Panc1 (cell line): Measurements from ENCODE around the gene ITGA8. TPM values are rescaled to one million over a fixed set of nuclear protein-coding genes. Genes with fewer than 3 reads are reported as not detected.

Source experiments
- ATAC-seq: fragments of 200-7000 bp; cut with Tn5 transposase; 2 replicates; pipeline ENCODE4 v1.9.1; 2020; ENCODE audit warnings: mild to moderate bottlenecking, moderate library complexity
- BruUV-seq: library from RNA; stranded (reverse); fragments of 400-500 nt; replicated peaks from 2 replicates; lab custom pipeline; 2021; lab: Mats Ljungman, UMichigan
- CTCF ChIA-PET: fragments of 300-600 bp; sonication (Branson Sonifier 250); formaldehyde crosslinking; loops from one replicate; lab custom pipeline; 2022; ENCODE audit warnings: antibody characterized with exemption; lab: Charles Lee
- POLR2A ChIA-PET: fragments of 300-600 bp; sonication (Branson Sonifier 250); formaldehyde crosslinking; loops from one replicate; lab custom pipeline; 2022; ENCODE audit warnings: antibody characterized with exemption; lab: Charles Lee
- DNase-seq: peaks from one replicate; pipeline ENCODE4 v3.0.0-alpha.2; 2010; ENCODE audit warnings: low read depth, low spot score
- H3K27ac ChIP-seq: 2 replicates; pipeline ENCODE4 v1.5.1; 2011; ENCODE audit warnings: mild to moderate bottlenecking, low read length, inconsistent platforms
- H3K27me3 ChIP-seq: fragments of 200-500 bp; sonication (Bioruptor generic); 2 replicates; pipeline ENCODE4 v1.6.0; 2014; ENCODE audit warnings: low read length, inconsistent platforms; ENCODE audit not compliant: control insufficient read depth, insufficient read depth
- H3K36me3 ChIP-seq: fragments of 200-500 bp; sonication (Bioruptor generic); 2 replicates; pipeline ENCODE4 v1.5.1; 2014; ENCODE audit warnings: inconsistent platforms, mild to moderate bottlenecking, low read length, moderate library complexity; ENCODE audit not compliant: control insufficient read depth, insufficient read depth
- H3K4me1 ChIP-seq: 2 replicates; pipeline ENCODE4 v1.5.1; 2011; ENCODE audit warnings: inconsistent platforms, mild to moderate bottlenecking, low read length, moderate library complexity; ENCODE audit not compliant: control insufficient read depth, insufficient read depth
- H3K4me3 ChIP-seq, 2 experiments: 2 replicates each; pipeline ENCODE4 v1.5.1; 2011 to 2012; ENCODE audit warnings: low read depth in 2 of 2, low read length in 2 of 2, mild to moderate bottlenecking in 2 of 2, inconsistent platforms in 1 of 2, moderate library complexity in 1 of 2
- H3K9me3 ChIP-seq: fragments of 200-500 bp; sonication (Bioruptor generic); 2 replicates; pipeline ENCODE4 v1.5.1; 2014; ENCODE audit warnings: low read depth, mild to moderate bottlenecking, inconsistent platforms, low read length, moderate library complexity; ENCODE audit not compliant: control insufficient read depth, insufficient read depth
- POLR2AphosphoS5 ChIP-seq: IDR thresholded peaks from 2 replicates; pipeline ENCODE4 v1.6.1; 2012; ENCODE audit warnings: mild to moderate bottlenecking, low read depth, low read length, moderate library complexity
- SIN3A ChIP-seq: IDR thresholded peaks from 2 replicates; pipeline ENCODE4 v1.6.1; 2012; ENCODE audit warnings: low read depth, mild to moderate bottlenecking, low read length, moderate library complexity, borderline replicate concordance; ENCODE audit not compliant: insufficient read depth
- TCF7L2 ChIP-seq: IDR thresholded peaks from 2 replicates; pipeline ENCODE4 v1.6.1; 2011; ENCODE audit warnings: mild to moderate bottlenecking, low read depth, low read length, inconsistent platforms
- in situ Hi-C: cut with HindIII; loops from 2 replicates; pipeline ENCODE4 v1.10.0; 2016; ENCODE audit warnings: low sequenced_read_pairs, low pct_unique_long_range_greater_than_20kb
- intact Hi-C: fragments of 100-400 bp; cut with micrococcal nuclease; formaldehyde crosslinking; loops from one replicate; pipeline ENCODE4 v1.10.0; 2022; ENCODE audit not compliant: unreplicated experiment
- total RNA-seq: library from RNA; stranded (reverse); gene quantifications from one replicate; pipeline ENCODE4 v1.2.1, GENCODE V29; 2021; ENCODE audit not compliant: unreplicated experiment
- TF ChIP-seq, protein P1 (sequence below): fragments of 450-650 bp; IDR thresholded peaks from 2 replicates; pipeline ENCODE4 v1.5.1; 2017; ENCODE audit warnings: mild to moderate bottlenecking
- TF ChIP-seq, protein P2 (sequence below), 2 experiments: IDR thresholded peaks; 2 replicates each; pipeline ENCODE4 v1.6.1; 2011 to 2012; ENCODE audit warnings: low read depth in 2 of 2, control low read depth in 1 of 2, low read length in 1 of 2, mild to moderate bottlenecking in 1 of 2, moderate library complexity in 1 of 2; ENCODE audit not compliant: insufficient read depth in 1 of 2

Gene ITGA8
- total RNA-seq, 1 experiment from 2014 or later = 0.18 TPM

DNA sequence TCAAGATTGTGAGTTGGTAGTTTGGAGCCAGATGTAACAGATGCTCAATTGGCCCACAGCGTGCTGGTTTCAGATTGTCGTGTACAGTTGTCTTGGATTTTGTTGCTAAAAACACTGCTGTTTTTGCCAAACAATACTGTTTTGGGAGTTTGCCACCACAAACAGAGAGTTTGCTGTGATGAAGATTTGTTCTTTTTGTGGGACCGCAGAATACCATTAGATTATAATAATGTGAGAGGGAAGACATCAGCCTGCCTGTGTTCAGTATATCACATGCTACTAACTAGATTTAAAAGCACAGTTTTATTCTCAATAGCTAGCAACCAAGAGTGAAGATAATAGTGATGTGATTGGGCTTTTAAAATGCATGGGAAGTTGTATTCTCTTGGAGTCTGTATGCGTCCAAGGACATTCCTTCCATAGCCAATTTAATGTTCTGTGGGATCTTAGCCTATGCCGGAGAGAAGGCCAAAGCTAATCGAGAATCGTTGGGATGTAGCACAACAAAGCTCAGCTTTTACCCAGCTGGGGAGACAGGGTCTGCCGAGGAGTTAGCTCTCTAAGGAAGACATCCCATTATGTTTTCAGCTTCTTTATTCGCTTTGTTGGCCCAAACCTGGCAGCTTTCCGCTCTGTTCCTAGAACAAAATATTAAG, 18.7 kb upstream of the ITGA8 start:
- no peak for ATAC-seq
- in situ Hi-C loops = no loop called here
- H3K36me3 ChIP-seq = no peaks in the 10 kb centered on the region
- ChIA-PET CTCF (no interaction called here), POLR2A (no interaction called here)
- no peak overlapping the region for H3K4me3 ChIP-seq
- H3K27me3 ChIP-seq = no peaks in the 10 kb centered on the region; the same call in 1 of the 2 replicates
- H3K4me1 ChIP-seq = no peaks in the 10 kb centered on the region
- no peak overlapping the region for H3K27ac ChIP-seq
- DNase-seq = no peak
- BruUV-seq = no TSS peak
- TF ChIP-seq, protein P1, sequence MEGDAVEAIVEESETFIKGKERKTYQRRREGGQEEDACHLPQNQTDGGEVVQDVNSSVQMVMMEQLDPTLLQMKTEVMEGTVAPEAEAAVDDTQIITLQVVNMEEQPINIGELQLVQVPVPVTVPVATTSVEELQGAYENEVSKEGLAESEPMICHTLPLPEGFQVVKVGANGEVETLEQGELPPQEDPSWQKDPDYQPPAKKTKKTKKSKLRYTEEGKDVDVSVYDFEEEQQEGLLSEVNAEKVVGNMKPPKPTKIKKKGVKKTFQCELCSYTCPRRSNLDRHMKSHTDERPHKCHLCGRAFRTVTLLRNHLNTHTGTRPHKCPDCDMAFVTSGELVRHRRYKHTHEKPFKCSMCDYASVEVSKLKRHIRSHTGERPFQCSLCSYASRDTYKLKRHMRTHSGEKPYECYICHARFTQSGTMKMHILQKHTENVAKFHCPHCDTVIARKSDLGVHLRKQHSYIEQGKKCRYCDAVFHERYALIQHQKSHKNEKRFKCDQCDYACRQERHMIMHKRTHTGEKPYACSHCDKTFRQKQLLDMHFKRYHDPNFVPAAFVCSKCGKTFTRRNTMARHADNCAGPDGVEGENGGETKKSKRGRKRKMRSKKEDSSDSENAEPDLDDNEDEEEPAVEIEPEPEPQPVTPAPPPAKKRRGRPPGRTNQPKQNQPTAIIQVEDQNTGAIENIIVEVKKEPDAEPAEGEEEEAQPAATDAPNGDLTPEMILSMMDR = no peak
- TF ChIP-seq, protein P2, sequence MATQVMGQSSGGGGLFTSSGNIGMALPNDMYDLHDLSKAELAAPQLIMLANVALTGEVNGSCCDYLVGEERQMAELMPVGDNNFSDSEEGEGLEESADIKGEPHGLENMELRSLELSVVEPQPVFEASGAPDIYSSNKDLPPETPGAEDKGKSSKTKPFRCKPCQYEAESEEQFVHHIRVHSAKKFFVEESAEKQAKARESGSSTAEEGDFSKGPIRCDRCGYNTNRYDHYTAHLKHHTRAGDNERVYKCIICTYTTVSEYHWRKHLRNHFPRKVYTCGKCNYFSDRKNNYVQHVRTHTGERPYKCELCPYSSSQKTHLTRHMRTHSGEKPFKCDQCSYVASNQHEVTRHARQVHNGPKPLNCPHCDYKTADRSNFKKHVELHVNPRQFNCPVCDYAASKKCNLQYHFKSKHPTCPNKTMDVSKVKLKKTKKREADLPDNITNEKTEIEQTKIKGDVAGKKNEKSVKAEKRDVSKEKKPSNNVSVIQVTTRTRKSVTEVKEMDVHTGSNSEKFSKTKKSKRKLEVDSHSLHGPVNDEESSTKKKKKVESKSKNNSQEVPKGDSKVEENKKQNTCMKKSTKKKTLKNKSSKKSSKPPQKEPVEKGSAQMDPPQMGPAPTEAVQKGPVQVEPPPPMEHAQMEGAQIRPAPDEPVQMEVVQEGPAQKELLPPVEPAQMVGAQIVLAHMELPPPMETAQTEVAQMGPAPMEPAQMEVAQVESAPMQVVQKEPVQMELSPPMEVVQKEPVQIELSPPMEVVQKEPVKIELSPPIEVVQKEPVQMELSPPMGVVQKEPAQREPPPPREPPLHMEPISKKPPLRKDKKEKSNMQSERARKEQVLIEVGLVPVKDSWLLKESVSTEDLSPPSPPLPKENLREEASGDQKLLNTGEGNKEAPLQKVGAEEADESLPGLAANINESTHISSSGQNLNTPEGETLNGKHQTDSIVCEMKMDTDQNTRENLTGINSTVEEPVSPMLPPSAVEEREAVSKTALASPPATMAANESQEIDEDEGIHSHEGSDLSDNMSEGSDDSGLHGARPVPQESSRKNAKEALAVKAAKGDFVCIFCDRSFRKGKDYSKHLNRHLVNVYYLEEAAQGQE (IDR thresholded peaks at IDR 0.05; ENCODE audit: insufficient read depth in 1 of 2, low read depth in 2 of 2, low read length in 1 of 2) = no peak
- intact Hi-C loops = no loop called here
- no peaks in the 10 kb centered on the region for H3K9me3 ChIP-seq

DNA sequence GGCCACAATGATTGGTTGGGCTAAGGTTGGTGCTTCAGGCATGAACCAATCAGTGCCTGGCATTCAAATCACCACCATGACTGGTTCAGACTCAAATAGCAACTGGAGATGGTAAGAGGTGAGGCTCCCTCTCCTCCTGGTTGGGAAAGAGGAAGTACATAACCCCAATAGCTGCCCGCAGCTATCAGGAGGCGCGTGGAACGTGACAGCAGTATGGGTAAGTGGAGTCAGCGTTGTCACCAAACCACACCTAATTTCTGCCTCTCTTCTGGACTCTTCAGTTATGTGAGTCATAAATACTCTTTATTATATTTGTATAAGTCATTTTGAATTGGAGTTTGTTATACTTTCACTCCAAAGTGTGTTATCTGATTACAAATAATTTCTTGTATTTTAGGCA, 17.9 kb upstream of the ITGA8 start:
- H3K4me1 ChIP-seq = no peaks in the 10 kb centered on the region
- TF ChIP-seq SIN3A (no peak), TCF7L2 (no peak), POLR2AphosphoS5 (no peak)
- TF ChIP-seq, protein P1 = no peak
- TF ChIP-seq, protein P2 (IDR thresholded peaks at IDR 0.05; ENCODE audit: insufficient read depth in 1 of 2, low read depth in 2 of 2, low read length in 1 of 2) = no peak
- intact Hi-C loops = no loop called here
- CTCF ChIA-PET = no interaction called here
- no peak overlapping the region for H3K4me3 ChIP-seq
- POLR2A ChIA-PET = no interaction called here
- in situ Hi-C loops = no loop called here
- no TSS peak for BruUV-seq
- no peaks in the 10 kb centered on the region for H3K36me3 ChIP-seq
- ATAC-seq = no peak
- no peak overlapping the region for H3K27ac ChIP-seq
- H3K9me3 ChIP-seq = no peaks in the 10 kb centered on the region
- DNase-seq = no peak
- H3K27me3 ChIP-seq = no peaks in the 10 kb centered on the region; the same call in 1 of the 2 replicates
